ENCODE results near the gene DNAH14. TPM values are rescaled to one million over a fixed set of nuclear protein-coding genes. Genes with fewer than 3 reads are reported as not detected.

DNAH14 gene
- total RNA-seq, 6 donors from 2014 or later = 2.1 to 26.5 (median 12.9) TPM

- no peaks in the 10 kb centered on the region for H3K9me3 ChIP-seq
- peaks cover 30 to 45% (median 36%) of the 10 kb centered on the region in 4 donors for H3K4me1 ChIP-seq
- 82 to 88% methylated on average over 8 to 9 of the region's 9 CpGs for WGBS, 2 donors
- H3K36me3 ChIP-seq = no peaks in the 10 kb centered on the region
- DNase-seq (peak in 1 of 2 donors; percentile 9), ATAC-seq (ENCODE audit: low FRiP score in 2 of 2) (no peak)
- no peak for TF ChIP-seq POLR2AphosphoS5 (IDR thresholded peaks at IDR 0.05)
- no peak for TF ChIP-seq POLR2A (IDR thresholded peaks at IDR 0.05)
- TF ChIP-seq, protein P1, sequence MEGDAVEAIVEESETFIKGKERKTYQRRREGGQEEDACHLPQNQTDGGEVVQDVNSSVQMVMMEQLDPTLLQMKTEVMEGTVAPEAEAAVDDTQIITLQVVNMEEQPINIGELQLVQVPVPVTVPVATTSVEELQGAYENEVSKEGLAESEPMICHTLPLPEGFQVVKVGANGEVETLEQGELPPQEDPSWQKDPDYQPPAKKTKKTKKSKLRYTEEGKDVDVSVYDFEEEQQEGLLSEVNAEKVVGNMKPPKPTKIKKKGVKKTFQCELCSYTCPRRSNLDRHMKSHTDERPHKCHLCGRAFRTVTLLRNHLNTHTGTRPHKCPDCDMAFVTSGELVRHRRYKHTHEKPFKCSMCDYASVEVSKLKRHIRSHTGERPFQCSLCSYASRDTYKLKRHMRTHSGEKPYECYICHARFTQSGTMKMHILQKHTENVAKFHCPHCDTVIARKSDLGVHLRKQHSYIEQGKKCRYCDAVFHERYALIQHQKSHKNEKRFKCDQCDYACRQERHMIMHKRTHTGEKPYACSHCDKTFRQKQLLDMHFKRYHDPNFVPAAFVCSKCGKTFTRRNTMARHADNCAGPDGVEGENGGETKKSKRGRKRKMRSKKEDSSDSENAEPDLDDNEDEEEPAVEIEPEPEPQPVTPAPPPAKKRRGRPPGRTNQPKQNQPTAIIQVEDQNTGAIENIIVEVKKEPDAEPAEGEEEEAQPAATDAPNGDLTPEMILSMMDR (IDR thresholded peaks at IDR 0.05) = no peak
- TF ChIP-seq EP300 (IDR thresholded peaks at IDR 0.05) = no peak
- H3K27ac ChIP-seq = peak overlapping the region in 3 of 4 donors; percentile 6 to 44 (median 35)
- no peak overlapping the region for H3K4me3 ChIP-seq
- no peaks in the 10 kb centered on the region for H3K27me3 ChIP-seq
Measured at GRCh38 chr1:225448146-225448805, 518.8 kb downstream of the DNAH14 start.
